ENCODE measurements around the gene MRAS. TPM values are rescaled to one million over a fixed set of nuclear protein-coding genes. Genes with fewer than 3 reads are reported as not detected.

The MRAS gene
- total and polyA plus RNA-seq, 2 of the 13 experiments (the other 11 are each of a cell fraction or from before 2014, with no cell fraction given), result 8.8 to 36.2 TPM

GRCh38 chr3:138303474-138303873 is 44.9 kb upstream of the MRAS start:
- FAIRE-seq, result no peak
- ATAC-seq, result no peak
- Histone ChIP-seq H3K9ac (ENCODE audit: insufficient read depth, low read depth, low read length) (no peak overlapping the region), H3K36me3 (replicated peaks in 1 of 2; ENCODE audit: control insufficient read depth in 1 of 2, insufficient read depth in 2 of 2, low read length in 2 of 2) (no peaks in the 10 kb centered on the region), H2AFZ (ENCODE audit: low read length) (no peak overlapping the region), H3K27ac (ENCODE audit: extremely low read length, insufficient read depth, low read length) (no peak overlapping the region), H3K4me3 (replicated peaks in 1 of 3; ENCODE audit: insufficient read depth in 1 of 3, low read depth in 2 of 3, low read length in 3 of 3) (no peak overlapping the region), H3K79me2 (ENCODE audit: insufficient read depth, low read length) (no peaks in the 10 kb centered on the region), H3K4me2 (ENCODE audit: low read depth, low read length) (no peak overlapping the region), H4K20me1 (ENCODE audit: insufficient read depth, low read length) (no peaks in the 10 kb centered on the region), H3K27me3 (ENCODE audit: control insufficient read depth in 1 of 2, insufficient read depth in 2 of 2, low read length in 2 of 2) (no peaks in the 10 kb centered on the region), H3K4me1 (ENCODE audit: insufficient read depth, low read length) (no peaks in the 10 kb centered on the region), H3K9me3 (ENCODE audit: low read length) (peaks cover 10% of the 10 kb centered on the region; the same call in 1 of the 2 replicates)
- ChIA-PET POLR2A (no interaction called here), CTCF (ENCODE audit: low intra/inter-chr PET ratio, low total read pairs) (no interaction called here)
- TF ChIP-seq CEBPZ (IDR thresholded peaks at IDR 0.05; ENCODE audit: low read length) (no peak), ZNF761 (CRISPR knock-in tag; conservative IDR thresholded peaks at IDR 0.05) (no peak)
- TF ChIP-seq, protein P1, sequence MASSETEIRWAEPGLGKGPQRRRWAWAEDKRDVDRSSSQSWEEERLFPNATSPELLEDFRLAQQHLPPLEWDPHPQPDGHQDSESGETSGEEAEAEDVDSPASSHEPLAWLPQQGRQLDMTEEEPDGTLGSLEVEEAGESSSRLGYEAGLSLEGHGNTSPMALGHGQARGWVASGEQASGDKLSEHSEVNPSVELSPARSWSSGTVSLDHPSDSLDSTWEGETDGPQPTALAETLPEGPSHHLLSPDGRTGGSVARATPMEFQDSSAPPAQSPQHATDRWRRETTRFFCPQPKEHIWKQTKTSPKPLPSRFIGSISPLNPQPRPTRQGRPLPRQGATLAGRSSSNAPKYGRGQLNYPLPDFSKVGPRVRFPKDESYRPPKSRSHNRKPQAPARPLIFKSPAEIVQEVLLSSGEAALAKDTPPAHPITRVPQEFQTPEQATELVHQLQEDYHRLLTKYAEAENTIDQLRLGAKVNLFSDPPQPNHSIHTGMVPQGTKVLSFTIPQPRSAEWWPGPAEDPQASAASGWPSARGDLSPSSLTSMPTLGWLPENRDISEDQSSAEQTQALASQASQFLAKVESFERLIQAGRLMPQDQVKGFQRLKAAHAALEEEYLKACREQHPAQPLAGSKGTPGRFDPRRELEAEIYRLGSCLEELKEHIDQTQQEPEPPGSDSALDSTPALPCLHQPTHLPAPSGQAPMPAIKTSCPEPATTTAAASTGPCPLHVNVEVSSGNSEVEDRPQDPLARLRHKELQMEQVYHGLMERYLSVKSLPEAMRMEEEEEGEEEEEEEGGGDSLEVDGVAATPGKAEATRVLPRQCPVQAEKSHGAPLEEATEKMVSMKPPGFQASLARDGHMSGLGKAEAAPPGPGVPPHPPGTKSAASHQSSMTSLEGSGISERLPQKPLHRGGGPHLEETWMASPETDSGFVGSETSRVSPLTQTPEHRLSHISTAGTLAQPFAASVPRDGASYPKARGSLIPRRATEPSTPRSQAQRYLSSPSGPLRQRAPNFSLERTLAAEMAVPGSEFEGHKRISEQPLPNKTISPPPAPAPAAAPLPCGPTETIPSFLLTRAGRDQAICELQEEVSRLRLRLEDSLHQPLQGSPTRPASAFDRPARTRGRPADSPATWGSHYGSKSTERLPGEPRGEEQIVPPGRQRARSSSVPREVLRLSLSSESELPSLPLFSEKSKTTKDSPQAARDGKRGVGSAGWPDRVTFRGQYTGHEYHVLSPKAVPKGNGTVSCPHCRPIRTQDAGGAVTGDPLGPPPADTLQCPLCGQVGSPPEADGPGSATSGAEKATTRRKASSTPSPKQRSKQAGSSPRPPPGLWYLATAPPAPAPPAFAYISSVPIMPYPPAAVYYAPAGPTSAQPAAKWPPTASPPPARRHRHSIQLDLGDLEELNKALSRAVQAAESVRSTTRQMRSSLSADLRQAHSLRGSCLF (CRISPR knock-in tag; IDR thresholded peaks at IDR 0.05; ENCODE audit: borderline replicate concordance), result no peak
- TF ChIP-seq, protein P2, sequence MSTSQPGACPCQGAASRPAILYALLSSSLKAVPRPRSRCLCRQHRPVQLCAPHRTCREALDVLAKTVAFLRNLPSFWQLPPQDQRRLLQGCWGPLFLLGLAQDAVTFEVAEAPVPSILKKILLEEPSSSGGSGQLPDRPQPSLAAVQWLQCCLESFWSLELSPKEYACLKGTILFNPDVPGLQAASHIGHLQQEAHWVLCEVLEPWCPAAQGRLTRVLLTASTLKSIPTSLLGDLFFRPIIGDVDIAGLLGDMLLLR (CRISPR knock-in tag; IDR thresholded peaks at IDR 0.05), result no peak
- intact Hi-C loops (cut with micrococcal nuclease; ENCODE audit: unreplicated experiment) (no loop called here), in situ Hi-C loops (cut with HindIII; ENCODE audit: extremely low pct_ligation_motif_present, low pct_unique_long_range_greater_than_20kb) (no loop called here)
- WGBS (ENCODE audit: low lambda C conversion rate), result 57% methylated on average over 6 of the region's 6 CpGs
- BruUV-seq (replicated peaks), result no TSS peak
- no peak for DNase-seq (ENCODE audit: low spot score)
